Smooth muscle cell of the brain vasculature (primary cell): ENCODE measurements around the gene OR9Q1.

ENCODE experiments used
- DNase-seq: peaks from one replicate; pipeline ENCODE4 v3.0.0-alpha.2; 2012; ENCODE audit warnings: low read depth, low spot score

Gene OR9Q1

DNA sequence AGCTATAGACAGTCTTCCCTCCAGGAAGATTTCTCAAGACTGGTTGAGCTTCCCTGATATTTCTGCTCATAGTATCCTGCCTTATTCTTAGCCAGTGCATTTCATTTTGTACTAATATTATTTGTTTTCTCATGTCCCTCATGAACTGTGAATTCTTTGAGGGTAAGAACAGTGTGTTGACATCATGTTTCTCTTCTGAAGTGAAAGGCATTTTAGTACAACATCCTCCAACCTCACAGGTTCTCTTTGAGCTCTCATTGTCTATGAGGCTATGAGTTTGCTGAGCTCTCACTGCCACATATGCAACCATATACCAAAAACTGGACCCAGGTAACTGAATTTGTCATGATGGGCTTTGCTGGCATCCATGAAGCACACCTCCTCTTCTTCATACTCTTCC, 7.0 kb downstream of the OR9Q1 start, which contains the start of gene OR6Q1:
OR6Q1 (plus strand) TSS at position 301 of the 400 bp plus-strand sequence; CDS start at position 301, 0 bp downstream.
- DNase-seq = no peak

DNA sequence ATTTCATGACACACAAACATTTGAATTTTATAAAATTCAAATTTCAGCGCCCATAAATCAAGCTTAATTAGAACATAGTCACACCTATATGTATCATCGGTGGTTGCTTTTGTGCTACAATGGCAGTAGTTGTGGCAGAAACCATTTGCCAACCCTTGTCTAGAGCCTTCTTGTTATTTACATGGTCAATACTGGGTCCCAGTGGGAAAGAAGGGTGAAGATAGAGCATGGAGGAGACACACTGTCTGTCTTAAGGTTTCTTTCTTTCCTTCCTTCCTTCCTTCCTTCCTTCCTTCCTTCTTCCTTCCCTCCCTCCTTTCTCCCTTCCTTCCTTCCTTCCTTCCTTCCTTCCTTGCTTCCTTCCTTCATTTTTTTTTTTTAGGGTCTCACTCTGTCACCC, 10.8 kb downstream of the OR9Q1 start:
- DNase-seq = no peak

DNA sequence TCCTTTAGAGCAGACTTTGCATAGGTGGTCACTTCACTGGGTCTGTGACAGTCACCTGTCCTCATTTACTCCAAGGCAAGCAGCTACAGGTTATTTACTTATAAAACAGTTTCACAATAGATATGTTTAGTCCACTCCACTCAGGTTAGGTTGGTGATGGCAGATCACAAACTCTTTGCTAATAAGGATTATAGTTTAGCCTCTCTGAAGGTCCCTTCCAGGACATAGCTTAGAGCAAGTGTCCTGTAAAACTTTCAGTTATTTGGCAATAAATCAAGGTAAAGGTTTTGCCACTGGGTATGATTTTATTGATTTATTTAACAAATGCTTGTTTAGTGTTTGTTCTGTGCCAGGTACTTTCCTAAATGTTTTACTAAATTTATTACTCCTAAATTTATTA, 15.9 kb downstream of the OR9Q1 start:
- no peak for DNase-seq

DNA sequence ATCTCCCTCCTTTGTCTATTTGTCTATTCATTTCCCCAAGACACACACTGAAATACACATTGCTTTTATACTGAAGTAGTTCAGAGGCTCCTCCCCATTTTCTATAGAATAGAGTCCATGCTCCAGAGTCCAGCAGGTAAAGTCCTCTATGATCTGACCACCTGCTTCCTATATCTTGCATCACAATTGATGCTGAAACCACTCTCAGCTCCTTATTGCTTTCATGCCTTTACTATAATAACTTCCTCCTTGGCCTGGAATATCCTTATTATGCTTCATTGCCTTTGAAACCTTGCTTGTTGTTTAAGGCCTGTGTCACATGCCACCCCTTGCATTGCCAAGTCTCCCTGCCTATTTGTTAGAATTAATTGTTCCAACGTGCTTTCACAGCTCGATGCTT, 19.7 kb downstream of the OR9Q1 start:
- DNase-seq = no peak

DNA sequence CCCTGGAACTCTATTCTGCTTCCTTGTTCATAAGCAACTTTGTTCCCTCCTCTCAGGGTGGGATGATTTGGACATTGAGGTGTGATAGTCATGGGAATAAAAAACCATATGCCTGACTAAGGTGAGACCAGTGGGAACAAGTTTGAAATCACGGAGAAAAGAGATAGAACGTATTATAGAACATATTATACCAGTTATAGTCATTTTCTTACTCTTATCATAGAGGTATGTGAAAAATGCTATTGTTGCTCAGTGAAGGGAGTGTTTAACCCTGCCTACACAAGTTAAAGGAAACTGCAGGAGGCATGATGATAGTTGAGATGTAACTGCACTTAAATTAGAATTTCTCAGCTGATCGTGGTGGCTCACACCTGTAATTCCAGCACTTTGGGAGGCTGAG, 22.6 kb downstream of the OR9Q1 start:
- DNase-seq = no peak

DNA sequence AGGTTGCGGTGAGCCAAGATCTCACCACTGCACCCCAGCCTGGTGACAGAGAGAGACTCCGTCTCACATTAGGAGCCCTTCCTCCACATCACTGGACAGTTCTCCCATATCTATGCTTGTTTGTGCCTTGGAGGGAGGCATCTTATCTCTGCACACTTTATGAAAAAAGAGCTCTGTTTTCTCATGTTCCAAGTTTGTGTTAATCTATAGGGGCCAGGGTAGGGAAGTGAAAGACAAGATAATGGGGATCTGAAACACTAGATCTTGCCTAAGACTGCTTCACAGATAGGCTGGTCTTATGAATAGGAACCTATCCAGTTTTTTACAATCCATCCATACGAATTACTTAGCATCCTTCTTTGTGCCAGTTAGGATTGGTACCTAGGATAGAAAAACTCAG, 24.1 kb downstream of the OR9Q1 start:
- DNase-seq = no peak

DNA sequence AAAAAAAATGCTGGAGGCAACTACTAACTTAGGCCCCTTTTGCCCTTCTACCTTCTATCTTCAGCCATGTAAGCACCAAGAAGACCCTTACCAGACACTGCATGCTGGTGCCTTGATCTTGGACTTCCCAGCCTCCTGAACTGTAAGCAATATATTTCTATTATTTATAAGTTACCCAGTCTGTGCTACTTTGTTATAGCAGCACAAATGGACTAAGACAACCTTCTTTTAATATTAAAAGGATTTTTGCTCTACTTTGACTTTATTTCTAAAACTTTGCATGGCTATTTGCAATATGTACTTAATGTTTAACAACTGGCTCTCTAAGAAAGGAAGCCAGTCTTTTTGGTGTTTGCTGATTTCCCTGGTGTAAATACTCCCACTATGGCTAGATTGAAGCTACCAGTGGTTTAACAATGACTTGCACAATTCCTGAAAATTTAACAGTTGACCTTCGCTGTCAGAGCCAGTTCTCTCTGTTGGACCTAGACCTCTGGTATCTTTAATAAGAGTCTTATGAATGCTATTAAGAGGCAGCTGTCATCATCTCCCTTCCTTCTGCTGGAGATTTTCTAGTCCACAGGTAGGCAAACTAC, 32.2 kb downstream of the OR9Q1 start:
- DNase-seq = no peak

DNA sequence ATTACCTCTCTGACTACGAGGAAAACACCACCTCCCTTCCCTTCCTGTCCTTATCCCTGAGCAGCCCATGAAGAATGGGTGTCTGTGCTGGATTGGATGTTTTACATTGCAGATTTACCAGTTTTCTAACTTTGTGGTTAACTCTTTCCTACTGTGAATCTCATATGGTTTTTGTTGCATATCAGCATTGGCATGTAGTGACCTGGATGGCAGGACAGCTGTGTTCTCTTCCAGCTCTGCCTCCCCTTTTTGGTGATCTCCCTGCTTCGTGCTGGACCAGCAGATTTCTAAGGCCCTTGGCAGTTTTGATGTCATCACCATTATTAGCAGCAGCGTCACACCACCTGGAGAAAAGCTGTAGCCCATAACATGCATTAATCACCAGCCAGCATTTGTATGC, 33.8 kb downstream of the OR9Q1 start:
- DNase-seq = no peak

DNA sequence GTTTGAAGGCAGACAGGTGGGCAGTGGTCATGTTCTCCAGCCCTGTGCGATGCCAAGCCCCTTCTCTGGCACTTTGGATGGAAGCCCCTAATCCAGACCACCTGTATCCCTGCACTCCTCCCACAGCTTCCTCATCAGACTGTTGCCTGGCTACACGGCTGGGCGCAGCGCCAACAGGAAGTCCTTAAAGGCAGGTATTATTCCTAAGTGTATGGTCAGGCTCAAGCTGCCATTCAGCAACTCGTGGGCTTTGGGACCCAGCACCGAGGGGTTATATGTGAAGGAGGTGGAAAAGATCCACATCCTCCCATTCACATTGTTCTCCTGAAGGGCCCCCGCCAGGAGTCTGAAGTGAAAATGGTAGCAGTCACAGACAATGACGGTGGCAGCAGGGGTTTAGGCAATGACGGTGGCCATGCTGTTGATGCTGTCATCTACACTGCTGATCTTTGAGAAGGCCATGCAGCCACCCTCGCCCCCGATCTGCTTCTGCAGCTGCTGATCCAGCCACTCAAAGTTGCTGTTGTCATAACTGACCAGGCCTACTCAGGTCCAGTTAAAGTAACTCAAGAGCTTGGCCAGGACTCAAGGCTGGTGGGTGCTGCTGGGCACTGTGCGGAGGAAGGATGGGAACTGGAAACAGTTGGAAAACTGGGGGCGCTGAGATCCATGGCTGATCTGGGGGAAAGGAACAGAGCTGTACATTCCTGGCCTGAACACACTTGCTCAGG, 34.8 kb downstream of the OR9Q1 start:
- DNase-seq = no peak

DNA sequence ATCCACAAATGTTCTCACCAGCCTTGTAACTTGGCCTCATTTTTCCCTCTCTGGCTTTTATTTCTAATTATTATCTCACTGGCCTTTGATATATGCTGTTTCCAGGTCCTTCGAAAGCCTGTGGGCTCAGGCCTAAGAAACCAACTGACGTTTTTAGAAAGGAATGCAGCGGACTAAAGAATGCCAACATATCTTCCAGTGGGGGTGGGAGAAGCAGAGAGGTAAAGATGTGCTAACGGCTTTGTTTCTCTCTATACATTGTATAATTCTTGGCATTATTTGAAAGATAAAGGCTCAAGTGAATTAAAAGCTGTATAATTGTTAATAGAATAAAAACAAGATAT, 35.3 kb downstream of the OR9Q1 start:
- peak; percentile 1 for DNase-seq

DNA sequence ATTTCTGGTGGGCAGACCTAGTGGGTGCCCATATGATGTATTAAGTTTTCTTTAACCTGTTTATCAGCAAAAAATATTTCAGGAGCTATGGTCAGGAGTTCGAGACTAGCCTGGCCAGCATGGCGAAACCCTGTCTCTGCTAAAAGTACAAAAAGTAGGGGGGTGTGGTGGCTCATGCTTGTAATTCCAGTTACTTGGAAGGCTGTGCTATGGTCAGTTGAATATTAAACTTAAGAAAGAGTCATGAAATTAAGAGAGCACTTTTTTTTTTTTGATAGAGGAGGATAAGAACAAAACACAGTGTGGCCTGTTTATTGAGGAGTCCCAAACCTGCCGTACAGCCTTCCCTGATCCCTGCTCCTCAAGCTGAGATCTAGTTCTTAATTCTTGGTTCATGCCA, 36.9 kb downstream of the OR9Q1 start:
- DNase-seq = no peak

DNA sequence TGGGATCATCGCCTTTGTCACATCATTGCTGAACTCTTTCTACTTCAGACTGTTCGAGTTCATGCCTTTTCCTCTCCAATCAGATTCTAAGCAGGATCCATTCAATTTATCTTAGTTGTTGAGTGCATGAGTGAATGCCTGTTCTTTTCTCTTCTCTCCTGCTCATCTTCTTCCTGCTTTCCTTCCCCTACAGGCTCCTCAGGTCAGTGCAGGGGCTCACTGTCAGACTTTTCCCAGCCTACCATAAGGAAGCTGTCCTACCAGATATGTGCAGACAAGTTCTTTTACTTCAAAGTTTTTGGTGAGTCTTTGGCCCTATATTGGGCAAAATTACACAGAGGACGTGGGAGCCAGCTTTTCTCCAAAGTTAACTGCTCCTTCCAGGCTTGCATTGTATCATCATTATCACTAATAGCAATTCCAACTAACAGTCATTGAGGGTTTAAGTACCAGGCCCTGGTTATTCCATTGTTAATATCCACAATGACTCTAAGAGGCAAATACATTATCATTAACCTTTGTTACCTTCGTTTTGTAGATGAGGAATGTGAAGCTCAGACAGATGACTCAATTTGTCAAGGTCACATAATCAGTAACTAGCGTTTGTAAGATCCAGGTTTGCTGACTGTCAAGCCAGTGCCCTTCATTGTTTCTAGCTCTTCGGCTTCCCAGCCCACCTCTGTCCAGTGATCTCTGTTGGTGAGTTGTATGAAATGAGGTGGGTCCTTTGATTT, 37.4 kb downstream of the OR9Q1 start:
- DNase-seq = no peak

DNA sequence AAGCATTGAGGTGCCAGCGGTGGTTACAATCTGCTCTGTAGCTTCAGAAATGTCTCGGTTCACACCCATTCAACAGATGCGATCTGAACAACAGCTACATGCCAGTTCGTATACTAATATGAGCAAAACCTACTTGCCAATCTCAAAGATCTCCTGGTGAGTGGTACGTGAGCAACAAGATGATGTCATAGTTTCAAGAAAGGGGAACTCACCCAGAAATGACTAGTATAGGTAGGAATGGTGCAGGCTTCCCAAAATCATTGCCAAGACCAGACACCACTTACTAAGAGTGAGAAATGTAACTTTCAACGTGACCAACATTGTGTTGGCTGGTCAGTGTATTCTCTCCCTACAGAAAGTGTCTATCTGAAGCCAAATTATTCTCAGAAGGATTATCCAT, 38.1 kb downstream of the OR9Q1 start:
- no peak for DNase-seq

DNA sequence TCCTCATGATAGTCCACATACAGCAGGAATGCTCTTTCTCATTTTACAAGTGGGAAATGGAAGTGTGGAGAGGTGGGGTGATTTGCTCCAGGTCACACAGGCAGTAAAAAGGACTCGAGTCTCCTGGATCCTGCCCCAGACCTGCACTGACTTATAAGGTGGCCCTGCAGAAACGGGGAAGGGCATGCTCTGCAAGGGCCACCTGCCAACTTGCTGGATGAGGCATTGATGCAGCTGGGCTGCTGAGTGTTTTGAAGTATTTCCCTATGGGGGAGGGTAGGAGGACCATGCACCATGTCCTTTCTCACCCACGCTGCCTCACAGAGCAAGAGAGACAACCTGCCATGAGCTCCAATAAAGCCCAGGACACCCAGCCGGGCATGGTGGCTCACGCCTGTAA, 44.0 kb downstream of the OR9Q1 start:
- no peak for DNase-seq

DNA sequence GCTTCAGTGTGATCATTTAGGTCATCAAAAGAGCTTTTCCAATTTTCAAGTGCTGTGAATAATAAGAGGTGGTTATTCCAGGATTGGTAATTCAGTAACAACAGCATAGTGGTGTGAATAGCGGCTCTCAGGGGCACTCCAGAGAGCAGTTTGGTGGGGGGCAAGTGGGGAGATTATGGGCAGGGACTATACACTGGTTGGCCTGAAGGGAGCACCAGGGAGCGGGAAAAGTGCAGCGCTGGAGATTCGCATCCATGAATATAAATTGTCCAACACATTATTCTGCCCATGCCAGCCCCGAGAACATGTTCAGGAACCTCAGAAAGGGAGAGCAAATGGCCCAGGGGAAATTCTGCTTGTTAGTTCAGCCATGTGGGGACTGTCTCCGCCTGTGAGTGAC, 45.0 kb downstream of the OR9Q1 start:
- DNase-seq = no peak

DNA sequence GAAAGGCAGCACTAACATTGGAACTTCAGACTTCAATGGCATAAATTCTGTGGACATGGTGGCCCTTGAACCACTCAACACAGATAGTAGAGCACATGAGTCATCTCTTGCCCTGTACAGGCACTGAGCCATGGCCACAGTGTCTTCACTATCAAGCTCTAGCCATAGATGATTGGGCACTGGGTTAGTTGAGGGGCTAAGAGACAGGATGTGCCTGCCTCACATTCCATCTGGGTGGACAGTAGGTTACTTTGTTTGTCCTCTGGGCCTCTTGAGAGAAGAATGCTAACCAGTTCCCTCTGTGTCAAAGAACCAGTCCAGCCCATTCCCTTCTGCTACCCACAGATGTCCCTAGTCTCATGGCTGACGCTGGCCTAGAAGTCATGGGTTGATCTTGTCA, 46.9 kb downstream of the OR9Q1 start:
- no peak for DNase-seq

DNA sequence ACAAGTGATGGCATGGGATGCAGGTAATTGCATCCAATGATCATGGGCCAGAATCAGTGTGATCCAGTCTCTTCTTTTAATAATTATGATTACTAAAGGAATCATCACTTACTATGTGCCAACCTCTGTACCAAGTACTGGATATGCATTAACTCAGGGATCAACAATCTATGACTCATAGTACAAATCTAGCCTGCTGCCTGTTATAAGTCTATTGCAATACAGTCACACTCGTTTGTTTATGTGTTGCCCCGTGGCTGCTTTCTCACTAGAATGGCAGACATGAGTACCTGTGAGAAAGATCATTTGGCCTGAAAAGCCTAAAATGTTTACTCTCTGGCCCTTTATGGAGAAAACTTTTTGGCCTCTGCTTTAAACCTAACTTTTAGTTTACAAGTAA, 52.1 kb downstream of the OR9Q1 start:
- DNase-seq = no peak

DNA sequence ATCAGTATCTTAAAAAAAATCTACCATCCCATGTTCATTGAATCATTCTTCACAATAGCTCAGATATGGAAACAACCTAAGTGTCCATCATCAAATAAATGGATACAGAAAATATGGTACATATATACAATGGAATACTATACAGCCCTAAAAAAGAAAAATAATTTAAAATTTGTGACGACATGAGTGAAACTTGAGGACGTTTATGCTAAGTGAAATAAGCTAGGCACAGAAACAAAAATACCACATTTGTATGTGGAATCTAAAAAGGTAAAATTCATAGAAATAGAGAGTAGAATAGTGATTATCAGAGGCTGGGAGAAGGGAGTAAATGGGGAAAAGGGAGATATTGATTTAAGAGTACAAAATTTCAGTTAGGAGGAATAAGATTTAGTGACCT, 62.8 kb downstream of the OR9Q1 start:
- no peak for DNase-seq

DNA sequence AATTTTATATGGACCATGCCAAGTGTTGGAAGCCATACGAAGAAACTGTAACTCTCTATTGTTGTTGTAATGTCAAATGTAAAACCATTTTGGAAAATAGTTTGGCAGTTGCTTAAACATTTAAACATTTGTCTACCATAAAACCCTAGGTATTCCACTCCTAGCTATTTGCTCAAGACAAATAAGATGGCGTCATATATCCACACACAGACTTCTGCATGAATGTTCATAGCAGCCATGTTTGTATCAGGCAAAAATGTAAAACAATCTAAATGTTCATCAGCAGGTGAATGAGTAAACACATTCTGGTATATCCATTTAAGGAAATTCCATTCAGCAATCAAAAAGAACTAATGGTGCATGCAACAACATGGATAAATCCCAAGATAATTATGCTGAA, 73.8 kb downstream of the OR9Q1 start:
- no peak for DNase-seq

DNA sequence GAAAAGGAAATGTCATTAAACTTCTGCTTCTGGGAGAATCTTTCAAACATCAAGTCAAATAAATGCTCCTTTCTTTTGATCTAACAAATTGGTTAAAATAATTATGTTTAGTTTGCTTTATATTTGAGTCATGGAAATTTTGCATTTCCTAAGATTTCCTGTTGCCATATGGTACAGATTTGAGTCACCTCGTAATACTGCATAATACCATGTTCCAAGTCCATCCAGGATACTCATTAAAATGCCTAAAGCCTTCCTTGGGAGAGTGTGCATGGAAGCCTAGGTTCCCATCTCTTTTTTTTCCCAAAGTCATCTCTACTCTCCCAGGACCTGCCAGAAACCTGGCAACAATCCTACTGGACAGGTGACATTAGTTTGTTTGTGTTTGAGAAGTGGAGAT, 97.4 kb downstream of the OR9Q1 start:
- no peak for DNase-seq

DNA sequence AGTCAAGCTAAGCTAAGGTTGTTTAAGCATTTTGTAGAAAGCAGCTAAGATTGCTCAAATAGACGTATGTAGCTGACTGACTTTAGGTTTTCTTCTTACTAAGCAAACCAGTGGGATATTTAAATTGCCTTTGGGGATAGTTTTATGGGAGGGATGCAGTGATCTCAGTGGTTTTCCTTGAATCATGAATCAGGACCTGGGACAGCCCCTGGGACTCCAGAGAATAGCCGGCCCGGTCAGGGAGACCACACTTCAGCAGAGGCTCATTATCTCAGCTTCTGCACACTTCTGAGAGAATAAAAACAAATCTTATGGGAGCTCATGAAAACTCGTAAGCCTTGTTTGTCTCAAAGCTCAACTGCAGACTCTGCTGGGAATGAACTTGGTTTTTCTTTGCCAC, 101.8 kb downstream of the OR9Q1 start, which contains the start of gene OR9I1:
OR9I1 (minus strand) TSS at position 62 of the 400 bp plus-strand sequence. CDS start 6,086 bp downstream, outside the sequence.
- no peak for DNase-seq

DNA sequence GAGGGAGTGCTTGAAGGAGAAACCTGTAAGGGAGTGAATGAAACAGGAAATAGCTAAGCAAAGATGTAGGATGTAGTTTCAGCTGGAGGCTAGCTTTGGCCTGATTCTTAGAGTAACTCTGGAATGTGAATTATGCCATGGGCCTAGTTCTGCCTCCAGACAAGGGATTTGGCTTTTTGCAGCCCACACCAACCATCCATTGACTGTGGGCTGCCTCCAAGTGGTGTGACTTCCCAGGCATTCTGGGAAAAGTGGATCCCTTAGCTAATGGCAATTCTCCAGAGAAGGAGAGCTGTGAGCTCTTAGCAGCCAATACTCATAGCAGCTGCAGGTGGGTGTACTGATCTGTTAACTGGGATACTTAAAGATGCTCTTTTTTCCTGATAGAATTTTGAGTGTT, 103.7 kb downstream of the OR9Q1 start:
- DNase-seq = no peak
